Vagina (tissue), 1 donor: ENCODE measurements around the gene HPF1. TPM values are rescaled to one million over a fixed set of nuclear protein-coding genes. Genes with fewer than 3 reads are reported as not detected.

Source experiments
- total RNA-seq: library from RNA; depleted of rRNA; stranded (reverse); fragments of >200 nt; gene quantifications from one replicate; pipeline ENCODE4 v1.2.3, GENCODE V29; 2016

HPF1 gene
- total RNA-seq, 1 donor from 2014 or later = 15.2 TPM

Other genes with a start within 250 kb of the HPF1 start
- 14.7 TPM for gene NEK1, start 145.4 kb downstream of the HPF1 start, total RNA-seq
- gene CLCN3, start 137.4 kb downstream of the HPF1 start, total RNA-seq = 19.6 TPM